Measurements from ENCODE around the gene PARP15. TPM values are rescaled to one million over a fixed set of nuclear protein-coding genes. Genes with fewer than 3 reads are reported as not detected.

Gene PARP15
- total RNA-seq, 1 experiment from 2014 or later, result 0.15 TPM

- no peak for TF ChIP-seq AFF4 (CRISPR knock-in tag; IDR thresholded peaks at IDR 0.05; ENCODE audit: borderline replicate concordance)
- no peak for TF ChIP-seq ZNF396 (CRISPR knock-in tag; IDR thresholded peaks at IDR 0.05; ENCODE audit: borderline replicate concordance)
- no peak for TF ChIP-seq ELF4 (CRISPR knock-in tag; IDR thresholded peaks at IDR 0.05; ENCODE audit: low read depth)
- TF ChIP-seq TCF7 (CRISPR knock-in tag; IDR thresholded peaks at IDR 0.05; ENCODE audit: low read depth), result no peak
- TF ChIP-seq ETV6 (CRISPR knock-in tag; IDR thresholded peaks at IDR 0.05), result no peak
- no peak for TF ChIP-seq ATF1 (CRISPR knock-in tag; IDR thresholded peaks at IDR 0.05)
- TF ChIP-seq, protein P1, sequence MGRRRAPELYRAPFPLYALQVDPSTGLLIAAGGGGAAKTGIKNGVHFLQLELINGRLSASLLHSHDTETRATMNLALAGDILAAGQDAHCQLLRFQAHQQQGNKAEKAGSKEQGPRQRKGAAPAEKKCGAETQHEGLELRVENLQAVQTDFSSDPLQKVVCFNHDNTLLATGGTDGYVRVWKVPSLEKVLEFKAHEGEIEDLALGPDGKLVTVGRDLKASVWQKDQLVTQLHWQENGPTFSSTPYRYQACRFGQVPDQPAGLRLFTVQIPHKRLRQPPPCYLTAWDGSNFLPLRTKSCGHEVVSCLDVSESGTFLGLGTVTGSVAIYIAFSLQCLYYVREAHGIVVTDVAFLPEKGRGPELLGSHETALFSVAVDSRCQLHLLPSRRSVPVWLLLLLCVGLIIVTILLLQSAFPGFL (CRISPR knock-in tag; IDR thresholded peaks at IDR 0.05; ENCODE audit: borderline replicate concordance), result no peak
Observed at GRCh38 chr3:122678506-122678905, 101.1 kb downstream of the PARP15 start (continued).

DNA sequence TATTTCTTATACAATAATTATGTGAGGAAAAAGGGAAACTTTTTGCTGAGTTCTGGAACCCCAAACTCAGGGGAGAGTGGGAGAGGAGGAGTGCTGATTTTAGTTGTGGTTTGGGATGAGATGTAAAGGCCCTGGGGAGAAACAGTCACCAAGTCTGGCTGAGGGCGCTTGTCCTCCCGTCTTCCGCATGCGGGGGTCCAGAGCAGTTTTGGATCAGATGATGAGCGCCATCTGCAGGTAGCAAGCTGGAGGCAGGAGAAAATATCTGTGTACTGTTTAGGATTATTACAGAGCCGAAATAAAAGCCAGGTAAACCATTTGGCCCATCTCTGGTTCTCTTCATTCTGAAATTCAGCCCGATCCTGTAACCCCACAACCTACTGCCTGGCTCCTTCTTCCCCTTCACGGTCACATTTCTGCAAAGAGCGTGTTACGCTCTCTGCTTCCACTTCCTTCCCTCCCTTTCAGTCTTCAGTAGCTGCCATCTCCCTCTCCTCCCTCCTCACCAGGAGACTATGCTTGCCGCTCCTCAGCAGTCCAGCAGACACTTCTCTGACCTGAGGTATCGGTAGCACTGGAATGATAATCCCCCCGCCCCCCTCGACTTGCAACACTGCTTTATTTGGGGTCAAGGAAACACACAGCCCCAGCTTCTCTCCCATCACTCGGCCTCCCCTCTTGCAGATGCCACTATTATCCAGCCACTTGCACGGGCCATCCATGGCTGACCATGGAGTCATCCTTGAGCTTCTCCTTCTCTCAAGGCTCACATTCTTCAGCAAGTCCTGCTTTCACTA lies 101.8 kb downstream of the PARP15 start:
- H3K4me1 Mint-ChIP-seq, result peaks cover 28% of the 10 kb centered on the region
- H3K9me3 Mint-ChIP-seq, result peaks cover 3% of the 10 kb centered on the region
- H3K4me3 Mint-ChIP-seq, result peak overlapping the region; percentile 83
- ChIA-PET CTCF (interaction anchor here (0.6 to 3.6 kb wide), 37 partner anchors 8 to 461 kb away, joined by 3 to 35 read pairs (median 4); partner anchors contain the start of genes DTX3L, FAM162A, HSPBAP1 and PARP9), POLR2A (interaction anchor here (1.1 kb wide), 1 partner anchor 295 kb away, joined by 4 read pairs; the partner anchor contains the start of gene FAM162A)
- H3K27me3 Mint-ChIP-seq (ENCODE audit: low read depth), result peaks cover 19% of the 10 kb centered on the region
- peaks cover 2% of the 10 kb centered on the region for H3K36me3 Mint-ChIP-seq
- peak; percentile 58 for ATAC-seq
- TF ChIP-seq ELF4 (CRISPR knock-in tag; IDR thresholded peaks at IDR 0.05; ENCODE audit: low read depth) (no peak), CTCF (IDR thresholded peaks at IDR 0.05) (peak; percentile 53), ZNF423 (CRISPR knock-in tag; IDR thresholded peaks at IDR 0.05) (no peak)
- H3K27ac Mint-ChIP-seq, result no peak overlapping the region
- peak; percentile 79 for DNase-seq (ENCODE audit: low spot score)

DNA sequence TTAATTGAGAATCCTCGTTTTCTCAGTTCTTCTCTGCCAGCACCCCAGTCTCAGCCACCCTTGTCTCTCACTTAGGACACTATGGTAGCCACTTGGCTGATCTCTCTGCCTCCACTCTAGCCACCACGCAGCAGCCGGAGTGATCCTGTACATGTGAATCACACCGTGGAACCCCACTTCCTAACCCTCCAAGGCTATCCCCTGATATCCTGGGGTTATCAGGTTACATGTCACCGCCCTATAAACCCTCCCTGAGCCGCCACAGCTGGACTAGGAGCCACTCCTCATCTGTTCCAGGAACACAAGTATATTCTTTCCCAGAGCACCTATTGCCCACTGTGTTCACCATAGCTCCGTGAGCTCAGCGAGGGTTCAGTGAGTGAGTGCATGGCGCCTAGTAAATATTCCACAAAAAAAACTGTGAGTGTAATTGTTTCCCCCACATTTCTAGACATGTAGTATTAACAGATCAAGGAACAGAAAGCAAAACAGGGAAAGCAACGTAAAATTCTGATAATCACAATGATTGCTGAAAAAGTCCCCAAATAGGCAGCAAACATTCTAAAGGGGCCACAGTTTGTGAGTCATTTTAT lies 102.5 kb downstream of the PARP15 start:
- DNase-seq (ENCODE audit: low spot score) (no peak), ATAC-seq (peak; percentile 8)
- ChIA-PET CTCF (interaction anchor here (0.6 to 3.6 kb wide), 29 partner anchors 8 to 462 kb away, joined by 3 to 35 read pairs (median 5); partner anchors contain the start of genes DTX3L, FAM162A, HSPBAP1 and PARP9), POLR2A (interaction anchor here (1.1 kb wide), 1 partner anchor 296 kb away, joined by 4 read pairs; the partner anchor contains the start of gene FAM162A)
- Mint-ChIP-seq H3K4me1 (peaks cover 28% of the 10 kb centered on the region), H3K36me3 (peaks cover 2% of the 10 kb centered on the region), H3K27ac (peak overlapping the region; percentile 64), H3K27me3 (ENCODE audit: low read depth) (peaks cover 19% of the 10 kb centered on the region), H3K9me3 (peaks cover 3% of the 10 kb centered on the region), H3K4me3 (peak overlapping the region; percentile 83)
- TF ChIP-seq CREB1 (CRISPR knock-in tag; IDR thresholded peaks at IDR 0.05), result no peak
- TF ChIP-seq, protein P2, sequence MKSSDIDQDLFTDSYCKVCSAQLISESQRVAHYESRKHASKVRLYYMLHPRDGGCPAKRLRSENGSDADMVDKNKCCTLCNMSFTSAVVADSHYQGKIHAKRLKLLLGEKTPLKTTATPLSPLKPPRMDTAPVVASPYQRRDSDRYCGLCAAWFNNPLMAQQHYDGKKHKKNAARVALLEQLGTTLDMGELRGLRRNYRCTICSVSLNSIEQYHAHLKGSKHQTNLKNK (CRISPR knock-in tag; IDR thresholded peaks at IDR 0.05), result no peak
- no peak for TF ChIP-seq RORB (CRISPR knock-in tag; IDR thresholded peaks at IDR 0.05)
- TF ChIP-seq, protein P3, sequence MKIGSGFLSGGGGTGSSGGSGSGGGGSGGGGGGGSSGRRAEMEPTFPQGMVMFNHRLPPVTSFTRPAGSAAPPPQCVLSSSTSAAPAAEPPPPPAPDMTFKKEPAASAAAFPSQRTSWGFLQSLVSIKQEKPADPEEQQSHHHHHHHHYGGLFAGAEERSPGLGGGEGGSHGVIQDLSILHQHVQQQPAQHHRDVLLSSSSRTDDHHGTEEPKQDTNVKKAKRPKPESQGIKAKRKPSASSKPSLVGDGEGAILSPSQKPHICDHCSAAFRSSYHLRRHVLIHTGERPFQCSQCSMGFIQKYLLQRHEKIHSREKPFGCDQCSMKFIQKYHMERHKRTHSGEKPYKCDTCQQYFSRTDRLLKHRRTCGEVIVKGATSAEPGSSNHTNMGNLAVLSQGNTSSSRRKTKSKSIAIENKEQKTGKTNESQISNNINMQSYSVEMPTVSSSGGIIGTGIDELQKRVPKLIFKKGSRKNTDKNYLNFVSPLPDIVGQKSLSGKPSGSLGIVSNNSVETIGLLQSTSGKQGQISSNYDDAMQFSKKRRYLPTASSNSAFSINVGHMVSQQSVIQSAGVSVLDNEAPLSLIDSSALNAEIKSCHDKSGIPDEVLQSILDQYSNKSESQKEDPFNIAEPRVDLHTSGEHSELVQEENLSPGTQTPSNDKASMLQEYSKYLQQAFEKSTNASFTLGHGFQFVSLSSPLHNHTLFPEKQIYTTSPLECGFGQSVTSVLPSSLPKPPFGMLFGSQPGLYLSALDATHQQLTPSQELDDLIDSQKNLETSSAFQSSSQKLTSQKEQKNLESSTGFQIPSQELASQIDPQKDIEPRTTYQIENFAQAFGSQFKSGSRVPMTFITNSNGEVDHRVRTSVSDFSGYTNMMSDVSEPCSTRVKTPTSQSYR (CRISPR knock-in tag; IDR thresholded peaks at IDR 0.05), result no peak
- TF ChIP-seq, protein P4, sequence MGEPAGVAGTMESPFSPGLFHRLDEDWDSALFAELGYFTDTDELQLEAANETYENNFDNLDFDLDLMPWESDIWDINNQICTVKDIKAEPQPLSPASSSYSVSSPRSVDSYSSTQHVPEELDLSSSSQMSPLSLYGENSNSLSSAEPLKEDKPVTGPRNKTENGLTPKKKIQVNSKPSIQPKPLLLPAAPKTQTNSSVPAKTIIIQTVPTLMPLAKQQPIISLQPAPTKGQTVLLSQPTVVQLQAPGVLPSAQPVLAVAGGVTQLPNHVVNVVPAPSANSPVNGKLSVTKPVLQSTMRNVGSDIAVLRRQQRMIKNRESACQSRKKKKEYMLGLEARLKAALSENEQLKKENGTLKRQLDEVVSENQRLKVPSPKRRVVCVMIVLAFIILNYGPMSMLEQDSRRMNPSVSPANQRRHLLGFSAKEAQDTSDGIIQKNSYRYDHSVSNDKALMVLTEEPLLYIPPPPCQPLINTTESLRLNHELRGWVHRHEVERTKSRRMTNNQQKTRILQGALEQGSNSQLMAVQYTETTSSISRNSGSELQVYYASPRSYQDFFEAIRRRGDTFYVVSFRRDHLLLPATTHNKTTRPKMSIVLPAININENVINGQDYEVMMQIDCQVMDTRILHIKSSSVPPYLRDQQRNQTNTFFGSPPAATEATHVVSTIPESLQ (CRISPR knock-in tag; IDR thresholded peaks at IDR 0.05), result no peak
- TF ChIP-seq GRHL2 (CRISPR knock-in tag; IDR thresholded peaks at IDR 0.05; ENCODE audit: insufficient replicate concordance, severe bottlenecking), result no peak
- TF ChIP-seq ATF1 (CRISPR knock-in tag; IDR thresholded peaks at IDR 0.05), result no peak
- TF ChIP-seq, protein P5, sequence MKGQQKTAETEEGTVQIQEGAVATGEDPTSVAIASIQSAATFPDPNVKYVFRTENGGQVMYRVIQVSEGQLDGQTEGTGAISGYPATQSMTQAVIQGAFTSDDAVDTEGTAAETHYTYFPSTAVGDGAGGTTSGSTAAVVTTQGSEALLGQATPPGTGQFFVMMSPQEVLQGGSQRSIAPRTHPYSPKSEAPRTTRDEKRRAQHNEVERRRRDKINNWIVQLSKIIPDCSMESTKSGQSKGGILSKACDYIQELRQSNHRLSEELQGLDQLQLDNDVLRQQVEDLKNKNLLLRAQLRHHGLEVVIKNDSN (CRISPR knock-in tag; IDR thresholded peaks at IDR 0.05), result no peak

Data from WTC11 (cell line).